ENCODE measurements around the gene GRIK3.

The GRIK3 gene

DNA sequence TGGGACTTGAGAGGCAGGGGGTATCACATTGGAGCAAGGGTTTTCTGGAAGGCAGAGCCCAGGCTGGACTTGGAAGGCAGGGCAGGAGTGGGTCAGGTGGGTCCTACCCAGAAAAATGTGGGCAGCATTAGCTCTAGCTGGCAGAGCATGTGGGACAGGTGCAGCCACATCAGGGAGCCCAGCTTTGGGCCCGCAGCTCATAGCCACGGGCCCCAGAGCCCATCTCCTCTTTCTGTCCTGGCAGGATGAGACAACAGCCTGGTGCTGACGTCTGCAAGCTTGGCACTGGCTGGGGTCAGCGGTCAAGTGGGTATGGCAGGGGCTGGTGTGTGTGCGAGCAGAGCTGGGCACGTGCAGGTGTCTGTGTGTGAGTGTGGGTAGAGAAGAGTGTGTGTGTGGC is 154.7 kb downstream of the GRIK3 start:
- H3K27ac ChIP-seq (replicated peaks): no peak overlapping the region
- TF ChIP-seq POLR2AphosphoS5 (IDR thresholded peaks at IDR 0.05; ENCODE audit: low read depth) (no peak), SPI1 (IDR thresholded peaks at IDR 0.05; ENCODE audit: borderline replicate concordance, low read depth) (no peak), GABPA (IDR thresholded peaks at IDR 0.05; ENCODE audit: low read depth) (no peak)
- TF ChIP-seq, protein P1, sequence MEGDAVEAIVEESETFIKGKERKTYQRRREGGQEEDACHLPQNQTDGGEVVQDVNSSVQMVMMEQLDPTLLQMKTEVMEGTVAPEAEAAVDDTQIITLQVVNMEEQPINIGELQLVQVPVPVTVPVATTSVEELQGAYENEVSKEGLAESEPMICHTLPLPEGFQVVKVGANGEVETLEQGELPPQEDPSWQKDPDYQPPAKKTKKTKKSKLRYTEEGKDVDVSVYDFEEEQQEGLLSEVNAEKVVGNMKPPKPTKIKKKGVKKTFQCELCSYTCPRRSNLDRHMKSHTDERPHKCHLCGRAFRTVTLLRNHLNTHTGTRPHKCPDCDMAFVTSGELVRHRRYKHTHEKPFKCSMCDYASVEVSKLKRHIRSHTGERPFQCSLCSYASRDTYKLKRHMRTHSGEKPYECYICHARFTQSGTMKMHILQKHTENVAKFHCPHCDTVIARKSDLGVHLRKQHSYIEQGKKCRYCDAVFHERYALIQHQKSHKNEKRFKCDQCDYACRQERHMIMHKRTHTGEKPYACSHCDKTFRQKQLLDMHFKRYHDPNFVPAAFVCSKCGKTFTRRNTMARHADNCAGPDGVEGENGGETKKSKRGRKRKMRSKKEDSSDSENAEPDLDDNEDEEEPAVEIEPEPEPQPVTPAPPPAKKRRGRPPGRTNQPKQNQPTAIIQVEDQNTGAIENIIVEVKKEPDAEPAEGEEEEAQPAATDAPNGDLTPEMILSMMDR (IDR thresholded peaks at IDR 0.05; ENCODE audit: insufficient read depth, low read length): no peak
- TF ChIP-seq, protein P2, sequence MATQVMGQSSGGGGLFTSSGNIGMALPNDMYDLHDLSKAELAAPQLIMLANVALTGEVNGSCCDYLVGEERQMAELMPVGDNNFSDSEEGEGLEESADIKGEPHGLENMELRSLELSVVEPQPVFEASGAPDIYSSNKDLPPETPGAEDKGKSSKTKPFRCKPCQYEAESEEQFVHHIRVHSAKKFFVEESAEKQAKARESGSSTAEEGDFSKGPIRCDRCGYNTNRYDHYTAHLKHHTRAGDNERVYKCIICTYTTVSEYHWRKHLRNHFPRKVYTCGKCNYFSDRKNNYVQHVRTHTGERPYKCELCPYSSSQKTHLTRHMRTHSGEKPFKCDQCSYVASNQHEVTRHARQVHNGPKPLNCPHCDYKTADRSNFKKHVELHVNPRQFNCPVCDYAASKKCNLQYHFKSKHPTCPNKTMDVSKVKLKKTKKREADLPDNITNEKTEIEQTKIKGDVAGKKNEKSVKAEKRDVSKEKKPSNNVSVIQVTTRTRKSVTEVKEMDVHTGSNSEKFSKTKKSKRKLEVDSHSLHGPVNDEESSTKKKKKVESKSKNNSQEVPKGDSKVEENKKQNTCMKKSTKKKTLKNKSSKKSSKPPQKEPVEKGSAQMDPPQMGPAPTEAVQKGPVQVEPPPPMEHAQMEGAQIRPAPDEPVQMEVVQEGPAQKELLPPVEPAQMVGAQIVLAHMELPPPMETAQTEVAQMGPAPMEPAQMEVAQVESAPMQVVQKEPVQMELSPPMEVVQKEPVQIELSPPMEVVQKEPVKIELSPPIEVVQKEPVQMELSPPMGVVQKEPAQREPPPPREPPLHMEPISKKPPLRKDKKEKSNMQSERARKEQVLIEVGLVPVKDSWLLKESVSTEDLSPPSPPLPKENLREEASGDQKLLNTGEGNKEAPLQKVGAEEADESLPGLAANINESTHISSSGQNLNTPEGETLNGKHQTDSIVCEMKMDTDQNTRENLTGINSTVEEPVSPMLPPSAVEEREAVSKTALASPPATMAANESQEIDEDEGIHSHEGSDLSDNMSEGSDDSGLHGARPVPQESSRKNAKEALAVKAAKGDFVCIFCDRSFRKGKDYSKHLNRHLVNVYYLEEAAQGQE (IDR thresholded peaks at IDR 0.05; ENCODE audit: insufficient replicate concordance, low read depth): no peak
- no peaks in the 10 kb centered on the region for H3K27me3 ChIP-seq (ENCODE audit: insufficient read depth, poor library complexity, severe bottlenecking)
- DNase-seq (ENCODE audit: low read depth in 1 of 2, low spot score in 1 of 2): no peak
- H3K4me3 ChIP-seq (replicated peaks; ENCODE audit: insufficient read depth, low read length): no peak overlapping the region

DNA sequence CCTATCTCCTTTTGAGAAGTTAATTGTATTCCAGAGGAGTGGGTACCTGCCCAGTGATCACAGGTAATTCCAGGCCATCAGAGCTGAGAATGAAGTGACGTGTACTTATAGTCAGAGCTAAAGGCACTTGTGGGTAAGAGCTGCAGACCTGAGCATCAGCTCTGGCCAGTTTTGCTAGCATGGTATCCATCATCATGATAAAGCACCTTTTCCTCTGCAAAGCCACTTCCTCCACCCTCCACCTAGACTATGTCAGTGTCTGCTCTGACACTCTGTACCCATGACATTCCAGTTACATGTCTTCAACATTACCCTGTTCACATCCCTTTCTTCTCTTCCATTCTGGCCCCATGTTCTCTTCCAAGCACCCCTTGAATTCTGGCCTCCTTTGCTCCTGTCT is 157.3 kb downstream of the GRIK3 start:
- H3K4me3 ChIP-seq (replicated peaks; ENCODE audit: insufficient read depth, low read length): no peak overlapping the region
- H3K27me3 ChIP-seq (ENCODE audit: insufficient read depth, poor library complexity, severe bottlenecking): no peaks in the 10 kb centered on the region
- no peak for DNase-seq (ENCODE audit: low read depth in 1 of 2, low spot score in 1 of 2)
- H3K27ac ChIP-seq (replicated peaks): no peak overlapping the region
- TF ChIP-seq SPI1 (IDR thresholded peaks at IDR 0.05; ENCODE audit: borderline replicate concordance, low read depth) (no peak), GABPA (IDR thresholded peaks at IDR 0.05; ENCODE audit: low read depth) (no peak), POLR2AphosphoS5 (IDR thresholded peaks at IDR 0.05; ENCODE audit: low read depth) (no peak)
- TF ChIP-seq, protein P2 (IDR thresholded peaks at IDR 0.05; ENCODE audit: insufficient replicate concordance, low read depth): no peak
- TF ChIP-seq, protein P1 (IDR thresholded peaks at IDR 0.05; ENCODE audit: insufficient read depth, low read length): no peak

DNA sequence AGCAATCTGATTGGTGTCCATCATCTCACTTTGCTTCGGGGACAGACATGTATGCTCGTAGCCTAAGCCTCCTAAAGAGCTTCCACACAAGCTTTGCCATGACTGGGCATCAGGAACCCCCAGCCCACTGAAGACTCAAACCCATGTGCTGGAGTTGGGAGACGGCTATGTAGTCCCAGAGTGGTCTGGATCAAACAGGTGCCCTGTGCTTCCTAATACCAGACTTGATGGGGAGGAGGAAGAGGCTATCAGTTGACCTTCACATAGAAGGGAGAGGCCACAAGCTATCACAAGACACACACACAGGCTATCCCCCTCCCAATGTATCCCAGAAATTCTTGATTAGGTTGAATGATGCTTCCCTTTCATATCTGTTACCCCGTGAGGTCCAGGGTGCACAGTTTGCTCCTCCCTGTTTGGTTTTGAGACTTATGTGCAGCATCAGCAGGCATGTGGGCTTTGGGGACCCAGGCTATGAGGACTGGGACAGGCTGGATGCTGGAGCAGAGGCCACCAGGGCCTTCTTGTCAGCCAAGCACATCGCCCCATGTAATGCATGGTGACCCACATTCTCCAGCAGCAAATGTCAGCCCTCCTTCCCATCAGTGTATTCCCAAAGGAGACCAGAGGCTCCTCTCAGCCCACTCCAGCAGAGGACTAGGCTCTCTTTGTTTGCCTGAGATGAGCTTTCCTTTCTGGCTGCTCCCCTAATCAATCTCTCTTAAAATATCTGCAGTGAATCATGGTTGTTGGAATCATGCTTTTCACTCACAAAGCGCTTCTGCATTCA is 159.8 kb downstream of the GRIK3 start:
- no peaks in the 10 kb centered on the region for H3K27me3 ChIP-seq (ENCODE audit: insufficient read depth, poor library complexity, severe bottlenecking)
- TF ChIP-seq, protein P1 (IDR thresholded peaks at IDR 0.05; ENCODE audit: insufficient read depth, low read length): no peak
- no peak for TF ChIP-seq SPI1 (IDR thresholded peaks at IDR 0.05; ENCODE audit: borderline replicate concordance, low read depth)
- no peak for TF ChIP-seq POLR2AphosphoS5 (IDR thresholded peaks at IDR 0.05; ENCODE audit: low read depth)
- no peak for TF ChIP-seq GABPA (IDR thresholded peaks at IDR 0.05; ENCODE audit: low read depth)
- TF ChIP-seq, protein P2 (IDR thresholded peaks at IDR 0.05; ENCODE audit: insufficient replicate concordance, low read depth): no peak
- no peak overlapping the region for H3K27ac ChIP-seq (replicated peaks)
- DNase-seq (ENCODE audit: low read depth in 1 of 2, low spot score in 1 of 2): no peak
- H3K4me3 ChIP-seq (replicated peaks; ENCODE audit: insufficient read depth, low read length): no peak overlapping the region
